ENCODE results near the gene MOB2.

The MOB2 gene

GRCh38 chr11:1523077-1523476 lies 36.5 kb upstream of the MOB2 start:
- Histone ChIP-seq H3K36me3 (ENCODE audit: control insufficient read depth in 4 of 4, insufficient read depth in 4 of 4, low read length in 3 of 4) (peaks cover 0 to 5% (median 0%) of the 10 kb centered on the region in 4 experiments), H3K27me3 (replicated peaks in 2 of 5; ENCODE audit: control insufficient read depth in 4 of 5, insufficient read depth in 5 of 5, low read length in 4 of 5) (no peaks in the 10 kb centered on the region), H3K27ac (ENCODE audit: insufficient read depth in 1 of 2, low read depth in 1 of 2, low read length in 2 of 2, poor library complexity in 1 of 2, severe bottlenecking in 2 of 2) (no peak overlapping the region), H3K4me3 (ENCODE audit: control insufficient read depth in 1 of 7, extremely low read depth in 1 of 7, insufficient read depth in 4 of 7, low read depth in 2 of 7, low read length in 6 of 7) (no peak overlapping the region), H3K4me1 (ENCODE audit: control extremely low read depth in 1 of 4, control insufficient read depth in 4 of 4, insufficient read depth in 4 of 4, low read length in 3 of 4) (peaks cover 0 to 4% (median 0%) of the 10 kb centered on the region in 4 experiments), H3K9me3 (ENCODE audit: control extremely low read depth in 1 of 5, control insufficient read depth in 4 of 5, insufficient read depth in 2 of 5, low read depth in 1 of 5, low read length in 4 of 5) (no peaks in the 10 kb centered on the region)
- POLR2A ChIA-PET, result no interaction called here
- no peak for DNase-seq
- WGBS (ENCODE audit: insufficient coverage), result 94% methylated on average over 2 of the region's 6 CpGs
- CTCF ChIA-PET, result interaction anchor here (0.8 to 2.0 kb wide), 3 partner anchors 9 to 43 kb away, joined by 3 to 7 read pairs (median 5); no protein-coding TSS in a partner anchor

GRCh38 chr11:1522081-1522424 lies 35.5 kb upstream of the MOB2 start:
- Histone ChIP-seq H3K27me3 (replicated peaks in 2 of 5; ENCODE audit: control insufficient read depth in 4 of 5, insufficient read depth in 5 of 5, low read length in 4 of 5) (no peaks in the 10 kb centered on the region), H3K9me3 (ENCODE audit: control extremely low read depth in 1 of 5, control insufficient read depth in 4 of 5, insufficient read depth in 2 of 5, low read depth in 1 of 5, low read length in 4 of 5) (no peaks in the 10 kb centered on the region), H3K4me1 (ENCODE audit: control extremely low read depth in 1 of 4, control insufficient read depth in 4 of 4, insufficient read depth in 4 of 4, low read length in 3 of 4) (peaks cover 0 to 4% (median 0%) of the 10 kb centered on the region in 4 experiments), H3K4me3 (ENCODE audit: control insufficient read depth in 1 of 7, extremely low read depth in 1 of 7, insufficient read depth in 4 of 7, low read depth in 2 of 7, low read length in 6 of 7) (no peak overlapping the region), H3K36me3 (ENCODE audit: control insufficient read depth in 4 of 4, insufficient read depth in 4 of 4, low read length in 3 of 4) (peaks cover 0 to 5% (median 0%) of the 10 kb centered on the region in 4 experiments), H3K27ac (ENCODE audit: insufficient read depth in 1 of 2, low read depth in 1 of 2, low read length in 2 of 2, poor library complexity in 1 of 2, severe bottlenecking in 2 of 2) (no peak overlapping the region)
- DNase-seq, result no peak
- CTCF ChIA-PET, result interaction anchor here (0.7 to 2.0 kb wide), 4 partner anchors 8 to 24 kb away, joined by 3 to 7 read pairs (median 4); no protein-coding TSS in a partner anchor
- POLR2A ChIA-PET, result interaction anchor here (0.6 kb wide), 2 partner anchors 76 to 523 kb away, joined by 3 to 5 read pairs; no protein-coding TSS in a partner anchor
- WGBS (ENCODE audit: insufficient coverage), result 95% methylated on average over 4 of the region's 8 CpGs

- Histone ChIP-seq H3K27ac (ENCODE audit: insufficient read depth in 1 of 2, low read depth in 1 of 2, low read length in 2 of 2, poor library complexity in 1 of 2, severe bottlenecking in 2 of 2) (no peak overlapping the region), H3K4me1 (ENCODE audit: control extremely low read depth in 1 of 4, control insufficient read depth in 4 of 4, insufficient read depth in 4 of 4, low read length in 3 of 4) (peaks cover 0 to 4% (median 0%) of the 10 kb centered on the region in 4 experiments), H3K27me3 (replicated peaks in 2 of 5; ENCODE audit: control insufficient read depth in 4 of 5, insufficient read depth in 5 of 5, low read length in 4 of 5) (no peaks in the 10 kb centered on the region), H3K4me3 (ENCODE audit: control insufficient read depth in 1 of 7, extremely low read depth in 1 of 7, insufficient read depth in 4 of 7, low read depth in 2 of 7, low read length in 6 of 7) (no peak overlapping the region), H3K36me3 (ENCODE audit: control insufficient read depth in 4 of 4, insufficient read depth in 4 of 4, low read length in 3 of 4) (peaks cover 0 to 5% (median 0%) of the 10 kb centered on the region in 4 experiments), H3K9me3 (ENCODE audit: control extremely low read depth in 1 of 5, control insufficient read depth in 4 of 5, insufficient read depth in 2 of 5, low read depth in 1 of 5, low read length in 4 of 5) (no peaks in the 10 kb centered on the region)
- POLR2A ChIA-PET, result interaction anchor here (0.6 kb wide), 2 partner anchors 75 to 523 kb away, joined by 3 to 5 read pairs; no protein-coding TSS in a partner anchor
- DNase-seq, result peak; percentile 7 to 72 (median 51)
- 80% methylated on average over 21 of the region's 21 CpGs for WGBS (ENCODE audit: insufficient coverage)
- CTCF ChIA-PET, result interaction anchor here (0.7 to 2.0 kb wide), 4 partner anchors 11 to 24 kb away, joined by 3 to 7 read pairs (median 3); no protein-coding TSS in a partner anchor
These were observed 35.0 kb upstream of the MOB2 start for GRCh38 chr11:1521382-1522080.

- Histone ChIP-seq H3K4me3 (ENCODE audit: control insufficient read depth in 1 of 7, extremely low read depth in 1 of 7, insufficient read depth in 4 of 7, low read depth in 2 of 7, low read length in 6 of 7) (no peak overlapping the region), H3K27me3 (replicated peaks in 2 of 5; ENCODE audit: control insufficient read depth in 4 of 5, insufficient read depth in 5 of 5, low read length in 4 of 5) (no peaks in the 10 kb centered on the region), H3K4me1 (ENCODE audit: control extremely low read depth in 1 of 4, control insufficient read depth in 4 of 4, insufficient read depth in 4 of 4, low read length in 3 of 4) (peaks cover 0 to 6% (median under 1%) of the 10 kb centered on the region in 4 experiments), H3K9me3 (ENCODE audit: control extremely low read depth in 1 of 5, control insufficient read depth in 4 of 5, insufficient read depth in 2 of 5, low read depth in 1 of 5, low read length in 4 of 5) (no peaks in the 10 kb centered on the region), H3K27ac (ENCODE audit: insufficient read depth in 1 of 2, low read depth in 1 of 2, low read length in 2 of 2, poor library complexity in 1 of 2, severe bottlenecking in 2 of 2) (no peak overlapping the region), H3K36me3 (ENCODE audit: control insufficient read depth in 4 of 4, insufficient read depth in 4 of 4, low read length in 3 of 4) (peaks cover 0 to 5% (median 0%) of the 10 kb centered on the region in 4 experiments)
- 95% methylated on average over 17 of the region's 19 CpGs for WGBS (ENCODE audit: insufficient coverage)
- DNase-seq, result no peak
- ChIA-PET POLR2A (no interaction called here), CTCF (interaction anchor here (1.0 kb wide), 1 partner anchor 15 kb away, joined by 3 read pairs; no protein-coding TSS in a partner anchor)
These were observed 34.2 kb upstream of the MOB2 start for GRCh38 chr11:1520663-1521267.

GRCh38 chr11:1520209-1520662 lies 33.7 kb upstream of the MOB2 start:
- Histone ChIP-seq H3K27me3 (replicated peaks in 2 of 5; ENCODE audit: control insufficient read depth in 4 of 5, insufficient read depth in 5 of 5, low read length in 4 of 5) (no peaks in the 10 kb centered on the region), H3K36me3 (ENCODE audit: control insufficient read depth in 4 of 4, insufficient read depth in 4 of 4, low read length in 3 of 4) (peaks cover 0 to 4% (median 0%) of the 10 kb centered on the region in 4 experiments), H3K4me3 (ENCODE audit: control insufficient read depth in 1 of 7, extremely low read depth in 1 of 7, insufficient read depth in 4 of 7, low read depth in 2 of 7, low read length in 6 of 7) (no peak overlapping the region), H3K4me1 (ENCODE audit: control extremely low read depth in 1 of 4, control insufficient read depth in 4 of 4, insufficient read depth in 4 of 4, low read length in 3 of 4) (peaks cover 0 to 12% (median 3%) of the 10 kb centered on the region in 4 experiments), H3K9me3 (ENCODE audit: control extremely low read depth in 1 of 5, control insufficient read depth in 4 of 5, insufficient read depth in 2 of 5, low read depth in 1 of 5, low read length in 4 of 5) (no peaks in the 10 kb centered on the region), H3K27ac (ENCODE audit: insufficient read depth in 1 of 2, low read depth in 1 of 2, low read length in 2 of 2, poor library complexity in 1 of 2, severe bottlenecking in 2 of 2) (no peak overlapping the region)
- CTCF ChIA-PET, result no interaction called here
- POLR2A ChIA-PET, result no interaction called here
- 96% methylated on average over 13 of the region's 13 CpGs for WGBS (ENCODE audit: insufficient coverage)
- no peak for DNase-seq

GRCh38 chr11:1519028-1520010 lies 32.7 kb upstream of the MOB2 start:
- peaks cover 0 to 13% (median 3%) of the 10 kb centered on the region in 4 experiments for H3K4me1 ChIP-seq (ENCODE audit: control extremely low read depth in 1 of 4, control insufficient read depth in 4 of 4, insufficient read depth in 4 of 4, low read length in 3 of 4)
- WGBS (ENCODE audit: insufficient coverage), result 100% methylated on average over 10 of the region's 17 CpGs
- ChIA-PET POLR2A (interaction anchor here (0.6 kb wide), 1 partner anchor 39 kb away, joined by 3 read pairs; no protein-coding TSS in a partner anchor), CTCF (interaction anchor here (1.1 kb wide), 1 partner anchor 226 kb away, joined by 3 read pairs; no protein-coding TSS in a partner anchor)
- H3K9me3 ChIP-seq (ENCODE audit: control extremely low read depth in 1 of 5, control insufficient read depth in 4 of 5, insufficient read depth in 2 of 5, low read depth in 1 of 5, low read length in 4 of 5), result no peaks in the 10 kb centered on the region
- no peak overlapping the region for H3K27ac ChIP-seq (ENCODE audit: insufficient read depth in 1 of 2, low read depth in 1 of 2, low read length in 2 of 2, poor library complexity in 1 of 2, severe bottlenecking in 2 of 2)
- H3K27me3 ChIP-seq (replicated peaks in 2 of 5; ENCODE audit: control insufficient read depth in 4 of 5, insufficient read depth in 5 of 5, low read length in 4 of 5), result no peaks in the 10 kb centered on the region
- no peak for DNase-seq
- peaks cover 0 to 3% (median 0%) of the 10 kb centered on the region in 4 experiments for H3K36me3 ChIP-seq (ENCODE audit: control insufficient read depth in 4 of 4, insufficient read depth in 4 of 4, low read length in 3 of 4)
- H3K4me3 ChIP-seq (ENCODE audit: control insufficient read depth in 1 of 7, extremely low read depth in 1 of 7, insufficient read depth in 4 of 7, low read depth in 2 of 7, low read length in 6 of 7), result no peak overlapping the region
